Immature natural killer cell (primary cell): Measurements from ENCODE around the gene RAI14. TPM values are rescaled to one million over a fixed set of nuclear protein-coding genes. Genes with fewer than 3 reads are reported as not detected.

ENCODE experiments used
- DNase-seq, 3 donors: peaks; one replicate each; pipeline ENCODE4 v3.0.0; 2022; ENCODE audit warnings: mixed read lengths in 1 of 3
- H3K27ac Mint-ChIP-seq, 6 donors: one replicate each; pipeline ENCODE4 v1.8.0; 2020; ENCODE audit warnings: mixed read lengths in 6 of 6, mild to moderate bottlenecking in 5 of 6, inconsistent platforms in 4 of 6, moderate library complexity in 3 of 6
- H3K27me3 Mint-ChIP-seq, 3 donors: one replicate each; pipeline ENCODE4 v1.8.0; 2020 to 2021; ENCODE audit warnings: low read depth in 3 of 3, mild to moderate bottlenecking in 3 of 3, mixed read lengths in 3 of 3, moderate library complexity in 3 of 3, inconsistent platforms in 1 of 3
- H3K36me3 Mint-ChIP-seq, 3 donors: one replicate each; pipeline ENCODE4 v1.8.0; 2020; ENCODE audit warnings: mixed read lengths in 3 of 3, inconsistent platforms in 2 of 3, mild to moderate bottlenecking in 2 of 3
- H3K4me1 Mint-ChIP-seq, 2 donors: one replicate each; pipeline ENCODE4 v1.8.0; 2020; ENCODE audit warnings: inconsistent platforms in 2 of 2, mild to moderate bottlenecking in 2 of 2, mixed read lengths in 2 of 2, moderate library complexity in 1 of 2
- H3K4me3 Mint-ChIP-seq, 5 donors: one replicate each; pipeline ENCODE4 v1.8.0; 2020; ENCODE audit warnings: mild to moderate bottlenecking in 5 of 5, mixed read lengths in 5 of 5, inconsistent platforms in 3 of 5, moderate library complexity in 3 of 5
- H3K9me3 Mint-ChIP-seq, 6 donors: one replicate each; pipeline ENCODE4 v1.8.0; 2020; ENCODE audit warnings: mild to moderate bottlenecking in 6 of 6, mixed read lengths in 6 of 6, inconsistent platforms in 4 of 6, moderate library complexity in 3 of 6
- polyA plus RNA-seq, 3 donors: library from polyadenylated mRNA; unstranded; fragments of 300-500 nt; fragmentation: Illumina TruSeq; gene quantifications; one replicate each; pipeline ENCODE4 v1.2.3, GENCODE V29; 2021

The RAI14 gene
- polyA plus RNA-seq, 3 donors from 2014 or later = 0.97 to 6.6 TPM; not detected in 1

DNA sequence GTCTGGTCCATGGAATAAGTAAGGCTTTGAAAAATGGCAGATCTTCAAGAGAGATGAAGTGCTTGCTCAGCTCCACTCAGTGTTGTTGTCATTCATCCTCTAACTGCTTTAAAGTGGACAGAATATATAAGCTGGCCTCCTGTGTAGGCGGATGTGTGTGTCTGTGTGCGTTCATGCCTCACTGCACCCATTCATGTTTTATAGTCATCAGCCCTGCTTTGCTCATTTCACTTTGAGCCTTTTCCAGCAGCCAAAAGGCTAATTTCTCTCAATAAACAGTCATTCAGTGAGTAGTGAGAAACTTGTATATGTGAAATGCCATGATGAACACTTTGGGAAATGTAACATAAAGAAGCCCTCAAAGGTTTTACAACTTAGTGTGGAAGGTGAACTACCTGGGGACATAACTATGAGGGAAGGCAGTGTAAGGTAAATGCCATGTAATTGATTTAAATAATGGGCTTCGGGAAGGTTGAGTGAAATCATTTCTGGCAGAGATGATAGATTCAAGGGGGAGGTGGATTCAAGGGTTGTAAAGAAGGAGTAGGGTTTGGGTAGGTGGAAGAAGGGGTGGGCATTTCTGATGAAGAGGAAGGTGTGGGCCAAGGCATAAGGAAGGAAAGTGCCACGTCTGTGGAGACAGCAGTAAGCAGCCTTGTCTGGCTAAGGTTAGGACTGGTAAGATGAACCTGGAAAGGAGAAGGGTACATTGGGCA is 198.5 kb downstream of the RAI14 start:
- Mint-ChIP-seq H3K4me1 (no peaks in the 10 kb centered on the region), H3K27ac (no peak overlapping the region), H3K9me3 (peaks cover 0 to 1% (median 0%) of the 10 kb centered on the region in 6 donors), H3K36me3 (no peaks in the 10 kb centered on the region), H3K4me3 (no peak overlapping the region), H3K27me3 (peaks cover 0 to 6% (median 2%) of the 10 kb centered on the region in 3 donors)
- DNase-seq = no peak

DNA sequence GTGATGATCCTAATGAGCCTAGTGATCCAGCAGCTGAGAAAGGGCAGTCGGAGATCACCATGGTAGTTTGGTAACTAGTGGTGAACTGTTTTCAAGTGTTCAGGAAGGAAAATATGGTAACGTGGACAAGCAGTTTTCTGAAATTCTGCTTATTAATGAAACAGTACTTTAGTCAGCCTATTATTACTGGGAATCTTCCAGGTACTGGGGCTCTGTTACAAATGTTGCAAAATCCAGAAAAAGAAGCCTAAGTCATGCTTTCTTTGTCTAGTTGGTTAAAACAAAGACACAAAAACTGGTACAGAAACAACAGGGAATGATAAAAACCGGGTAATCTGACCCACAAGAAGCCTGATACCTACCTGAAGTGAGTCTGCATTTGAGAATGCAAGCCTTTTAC is 201.0 kb downstream of the RAI14 start:
- peaks cover 0 to 1% (median 0%) of the 10 kb centered on the region in 6 donors for H3K9me3 Mint-ChIP-seq
- H3K27ac Mint-ChIP-seq = no peak overlapping the region
- no peak overlapping the region for H3K4me3 Mint-ChIP-seq
- H3K4me1 Mint-ChIP-seq = no peaks in the 10 kb centered on the region
- DNase-seq = no peak
- peaks cover 2 to 6% (median 2%) of the 10 kb centered on the region in 3 donors for H3K27me3 Mint-ChIP-seq
- no peaks in the 10 kb centered on the region for H3K36me3 Mint-ChIP-seq

DNA sequence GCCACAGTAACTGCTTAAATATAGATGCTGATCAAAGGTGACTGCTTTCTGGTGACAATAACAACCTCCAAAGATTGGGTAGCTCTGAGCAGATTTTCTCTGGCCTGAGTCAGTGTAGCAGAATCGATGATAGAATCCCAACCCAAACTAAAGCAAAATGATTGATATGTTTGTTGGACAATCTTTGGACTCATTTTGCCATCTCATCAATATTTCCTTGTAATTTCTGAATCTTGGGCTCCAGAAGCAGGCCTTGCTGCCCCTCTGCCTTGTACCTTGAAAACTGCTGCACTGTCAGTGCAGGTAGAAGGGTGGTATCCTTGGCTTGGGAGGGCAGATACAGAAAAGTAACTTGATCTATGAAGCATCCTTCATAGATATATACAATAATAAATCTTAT is 201.8 kb downstream of the RAI14 start:
- H3K27ac Mint-ChIP-seq = no peak overlapping the region
- peaks cover 0 to 1% (median 0%) of the 10 kb centered on the region in 6 donors for H3K9me3 Mint-ChIP-seq
- no peak overlapping the region for H3K4me3 Mint-ChIP-seq
- no peaks in the 10 kb centered on the region for H3K36me3 Mint-ChIP-seq
- no peaks in the 10 kb centered on the region for H3K4me1 Mint-ChIP-seq
- H3K27me3 Mint-ChIP-seq = peaks cover 1 to 5% (median 2%) of the 10 kb centered on the region in 3 donors
- no peak for DNase-seq

DNA sequence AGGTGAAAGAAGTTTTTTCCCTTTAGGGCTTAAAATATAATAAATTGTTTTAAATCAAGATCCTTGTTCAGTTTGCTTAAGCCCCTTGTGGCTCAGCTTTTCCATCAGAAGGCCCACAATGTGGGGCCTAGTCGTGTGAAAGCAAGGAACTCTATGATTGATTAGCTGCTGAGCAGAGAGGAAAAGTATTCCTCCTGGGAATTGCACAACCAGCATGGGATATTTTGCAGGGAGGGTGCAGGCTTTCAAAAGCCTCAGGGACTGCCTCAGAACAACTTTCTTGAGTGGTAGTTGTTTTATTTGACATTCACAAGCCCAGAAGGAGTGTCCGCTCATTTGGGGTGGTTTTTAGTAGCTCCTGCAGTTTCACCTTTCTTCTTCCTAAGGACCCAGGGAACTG is 202.7 kb downstream of the RAI14 start:
- no peak overlapping the region for H3K4me3 Mint-ChIP-seq
- H3K27ac Mint-ChIP-seq = no peak overlapping the region
- peaks cover 0 to 2% (median 2%) of the 10 kb centered on the region in 3 donors for H3K27me3 Mint-ChIP-seq
- H3K4me1 Mint-ChIP-seq = no peaks in the 10 kb centered on the region
- H3K36me3 Mint-ChIP-seq = no peaks in the 10 kb centered on the region
- DNase-seq = no peak
- H3K9me3 Mint-ChIP-seq = no peaks in the 10 kb centered on the region

DNA sequence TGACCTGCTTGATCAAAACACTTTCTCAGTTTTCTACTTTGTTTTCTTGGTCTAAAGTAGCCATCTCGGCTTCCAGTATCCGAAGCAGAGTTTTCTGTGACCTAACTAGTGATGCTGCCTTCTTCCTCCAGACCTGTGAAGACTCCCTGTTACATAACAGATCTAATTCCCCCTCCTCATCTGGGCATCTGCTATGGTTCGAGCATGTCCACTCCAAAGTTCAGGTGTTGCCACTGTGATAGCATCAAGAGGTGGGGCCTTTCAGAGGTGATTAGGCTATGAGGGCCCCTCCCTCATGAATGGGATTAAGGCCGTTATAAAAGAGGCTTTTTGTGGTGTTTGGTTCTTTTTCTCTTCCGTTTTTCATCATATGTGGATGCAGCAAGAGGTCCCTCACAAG is 203.1 kb downstream of the RAI14 start:
- Mint-ChIP-seq H3K4me1 (no peaks in the 10 kb centered on the region), H3K4me3 (no peak overlapping the region), H3K27ac (no peak overlapping the region), H3K9me3 (no peaks in the 10 kb centered on the region), H3K27me3 (peaks cover 0 to 2% (median 2%) of the 10 kb centered on the region in 3 donors), H3K36me3 (no peaks in the 10 kb centered on the region)
- no peak for DNase-seq

DNA sequence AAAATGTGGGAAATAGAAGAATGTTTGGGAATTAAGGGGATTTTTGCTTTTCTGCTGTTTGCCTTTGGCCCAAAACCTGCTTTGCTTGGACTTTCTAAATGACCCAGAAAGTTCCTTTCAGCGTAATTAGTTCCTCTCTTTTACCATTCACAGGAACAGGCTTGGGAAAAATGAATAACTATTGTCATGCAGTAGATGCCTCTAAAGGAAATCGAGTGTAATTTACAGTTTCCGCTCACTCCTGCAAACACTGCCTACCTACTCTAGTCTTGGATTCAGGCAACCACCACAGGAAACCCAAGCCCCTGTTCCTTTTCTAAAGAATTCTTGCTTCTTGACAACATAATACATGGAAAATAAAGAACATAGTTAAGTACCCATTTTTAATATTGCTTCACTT is 207.8 kb downstream of the RAI14 start:
- no peak overlapping the region for H3K4me3 Mint-ChIP-seq

DNA sequence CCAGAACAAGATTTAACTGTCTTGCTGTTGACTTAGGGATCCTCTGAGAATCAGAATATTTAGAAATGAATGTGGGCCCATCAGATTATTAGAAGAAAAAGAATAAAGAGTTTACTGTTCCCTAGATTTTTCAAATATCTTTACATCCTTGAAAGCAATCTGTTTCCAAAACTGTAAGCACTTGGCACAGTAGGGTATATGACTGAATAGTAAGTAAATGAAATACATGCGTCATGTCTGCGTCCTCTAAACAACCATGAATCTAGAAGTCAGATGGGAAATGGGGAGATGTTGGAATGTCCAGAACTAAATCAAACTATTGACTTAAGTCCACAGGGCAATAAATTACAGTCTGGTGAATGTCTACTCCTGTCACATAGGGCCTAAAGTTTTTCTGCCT is 209.0 kb downstream of the RAI14 start:
- Mint-ChIP-seq H3K36me3 (no peaks in the 10 kb centered on the region), H3K27ac (no peak overlapping the region), H3K4me3 (no peak overlapping the region), H3K27me3 (peaks cover 0 to 2% (median 0%) of the 10 kb centered on the region in 3 donors), H3K4me1 (no peaks in the 10 kb centered on the region), H3K9me3 (no peaks in the 10 kb centered on the region)
- no peak for DNase-seq

More for the DNA sequence above, 207.8 kb downstream of the RAI14 start:
- H3K9me3 Mint-ChIP-seq = no peaks in the 10 kb centered on the region
- no peak for DNase-seq
- H3K4me1 Mint-ChIP-seq = no peaks in the 10 kb centered on the region
- no peak overlapping the region for H3K27ac Mint-ChIP-seq
- no peaks in the 10 kb centered on the region for H3K36me3 Mint-ChIP-seq
- H3K27me3 Mint-ChIP-seq = peaks cover 0 to 2% (median 0%) of the 10 kb centered on the region in 3 donors

DNA sequence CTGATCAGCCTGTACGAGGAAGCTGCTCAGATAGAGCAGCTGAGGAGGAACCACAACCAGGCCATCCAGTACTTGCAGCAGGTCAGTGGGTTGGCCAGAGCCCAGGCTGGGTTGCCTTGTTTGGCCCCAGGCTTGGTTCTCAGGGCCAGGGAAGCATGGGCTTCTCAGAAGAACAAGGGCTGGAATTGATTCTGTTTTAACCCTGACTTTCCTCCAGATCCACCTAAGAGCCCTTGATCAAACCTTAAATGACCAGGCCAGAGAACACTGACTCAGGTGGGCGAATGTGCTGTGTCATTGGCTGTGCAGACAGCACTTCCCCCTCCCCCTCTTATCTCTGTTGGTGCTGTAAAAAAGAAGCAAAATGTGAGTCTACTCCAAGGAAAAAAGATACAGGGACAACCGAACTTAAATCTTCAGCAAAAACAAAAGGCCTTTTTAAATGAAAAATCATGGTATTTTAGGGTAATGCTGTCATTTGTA is 210.9 kb downstream of the RAI14 start:
- DNase-seq = no peak
- H3K9me3 Mint-ChIP-seq = no peaks in the 10 kb centered on the region
- H3K4me1 Mint-ChIP-seq = no peaks in the 10 kb centered on the region
- no peak overlapping the region for H3K4me3 Mint-ChIP-seq
- no peaks in the 10 kb centered on the region for H3K27me3 Mint-ChIP-seq
- H3K36me3 Mint-ChIP-seq = no peaks in the 10 kb centered on the region
- no peak overlapping the region for H3K27ac Mint-ChIP-seq

DNA sequence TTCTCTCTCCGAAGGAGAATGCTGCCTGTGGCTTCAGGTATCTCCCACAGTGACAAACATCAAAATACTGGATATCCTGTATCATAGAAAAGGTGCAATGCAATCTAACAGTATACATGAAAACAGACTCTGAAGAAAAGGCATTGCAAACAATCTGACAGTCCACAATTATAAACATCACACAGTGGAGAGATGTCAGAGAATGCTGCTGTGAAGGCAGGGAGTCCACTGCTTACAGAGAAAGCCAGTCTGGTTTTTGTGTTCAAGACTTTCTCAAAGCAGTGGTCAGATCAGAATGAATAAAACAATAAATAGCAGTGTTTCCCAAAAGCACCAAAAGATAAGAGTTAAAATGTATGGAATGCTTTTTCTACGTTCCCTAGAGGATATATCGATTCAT is 211.5 kb downstream of the RAI14 start:
- no peaks in the 10 kb centered on the region for H3K4me1 Mint-ChIP-seq
- H3K27ac Mint-ChIP-seq = no peak overlapping the region
- H3K36me3 Mint-ChIP-seq = no peaks in the 10 kb centered on the region
- no peak for DNase-seq
- H3K27me3 Mint-ChIP-seq = no peaks in the 10 kb centered on the region
- H3K4me3 Mint-ChIP-seq = no peak overlapping the region
- no peaks in the 10 kb centered on the region for H3K9me3 Mint-ChIP-seq

DNA sequence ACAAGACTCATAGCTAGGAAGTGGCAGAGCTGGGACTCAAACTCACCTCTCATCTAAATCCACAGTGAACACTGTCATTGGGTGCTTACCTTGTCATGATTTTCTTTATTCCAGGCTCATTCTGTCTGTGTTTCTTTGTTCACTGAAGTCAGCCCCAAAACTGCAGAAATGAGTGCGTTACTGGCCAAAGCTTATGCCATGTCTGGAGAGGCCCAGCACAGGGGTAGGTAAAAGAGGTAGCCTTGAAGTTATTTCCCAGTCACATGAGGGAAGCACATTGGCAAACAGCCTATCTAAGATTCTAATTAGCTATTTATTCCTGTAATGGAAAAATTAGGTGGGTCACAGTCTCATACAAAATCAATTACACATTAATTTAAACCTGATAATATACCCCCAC is 212.7 kb downstream of the RAI14 start:
- no peaks in the 10 kb centered on the region for H3K36me3 Mint-ChIP-seq
- no peaks in the 10 kb centered on the region for H3K9me3 Mint-ChIP-seq
- no peak overlapping the region for H3K4me3 Mint-ChIP-seq
- H3K27ac Mint-ChIP-seq = no peak overlapping the region
- no peak for DNase-seq
- H3K4me1 Mint-ChIP-seq = no peaks in the 10 kb centered on the region
- peaks cover 0 to 4% (median 0%) of the 10 kb centered on the region in 3 donors for H3K27me3 Mint-ChIP-seq

DNA sequence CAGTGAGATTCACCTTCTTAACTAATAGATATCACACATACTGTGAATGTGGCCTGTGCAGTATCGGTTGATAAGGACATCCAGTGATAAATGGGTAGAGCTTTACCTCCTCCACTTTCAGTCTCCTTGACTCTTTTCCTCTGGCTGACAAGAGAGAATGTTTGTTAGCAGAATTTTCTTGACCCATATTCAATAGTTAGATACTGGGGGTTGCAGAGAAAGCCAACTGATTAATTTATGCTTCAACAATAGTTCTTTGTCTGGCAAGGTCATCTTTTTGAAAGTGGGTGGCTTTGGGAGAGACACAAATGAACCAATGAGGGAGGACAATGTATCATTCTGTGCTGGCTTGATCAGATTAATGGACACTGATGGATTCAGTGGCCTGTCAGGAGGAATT is 213.1 kb downstream of the RAI14 start:
- DNase-seq = no peak

DNA sequence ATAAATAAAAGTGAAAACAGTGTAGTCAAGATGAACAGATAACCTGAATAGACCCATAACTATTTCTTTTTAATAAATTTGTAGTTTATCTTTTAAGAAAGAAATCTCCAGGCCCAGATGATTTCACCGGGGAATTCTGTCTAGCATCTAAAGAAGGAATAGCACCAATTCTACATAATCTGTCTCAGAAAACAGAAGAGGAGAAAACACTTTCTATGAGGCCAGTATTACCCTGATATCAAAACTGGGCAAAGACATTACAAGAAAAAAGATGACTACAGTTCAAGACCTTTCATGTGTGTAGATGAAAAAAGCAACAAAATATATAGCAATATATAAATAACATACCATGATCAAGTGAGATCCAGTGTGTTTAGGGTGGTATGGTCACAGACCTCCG is 214.3 kb downstream of the RAI14 start:
- DNase-seq = no peak
- Mint-ChIP-seq H3K36me3 (no peaks in the 10 kb centered on the region), H3K4me3 (no peak overlapping the region), H3K4me1 (no peaks in the 10 kb centered on the region), H3K9me3 (no peaks in the 10 kb centered on the region), H3K27ac (no peak overlapping the region), H3K27me3 (peaks cover 0 to 4% (median 0%) of the 10 kb centered on the region in 3 donors)

More for the DNA sequence above, 213.1 kb downstream of the RAI14 start:
- H3K27ac Mint-ChIP-seq = no peak overlapping the region
- H3K9me3 Mint-ChIP-seq = no peaks in the 10 kb centered on the region
- H3K4me1 Mint-ChIP-seq = no peaks in the 10 kb centered on the region
- no peak overlapping the region for H3K4me3 Mint-ChIP-seq
- peaks cover 0 to 4% (median 0%) of the 10 kb centered on the region in 3 donors for H3K27me3 Mint-ChIP-seq
- no peaks in the 10 kb centered on the region for H3K36me3 Mint-ChIP-seq

DNA sequence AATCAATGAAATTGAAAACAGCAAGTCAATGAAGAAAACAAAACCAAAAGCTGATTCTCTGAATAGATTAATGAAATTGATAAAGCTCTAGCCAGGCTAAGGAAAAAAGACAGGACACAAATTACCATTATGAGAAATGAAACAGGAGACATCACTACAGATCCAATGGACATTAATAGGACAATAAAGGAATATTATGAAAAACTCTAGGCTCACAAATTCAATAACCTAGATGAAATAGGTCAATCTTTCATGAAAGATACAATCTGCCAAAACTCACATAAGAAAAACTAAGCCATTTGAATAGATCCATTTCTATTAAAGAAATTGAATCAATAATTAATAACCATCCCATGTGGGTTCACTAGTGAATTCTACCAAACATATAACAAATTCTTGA is 220.1 kb downstream of the RAI14 start:
- DNase-seq = no peak
- Mint-ChIP-seq H3K27ac (no peak overlapping the region), H3K36me3 (no peaks in the 10 kb centered on the region), H3K27me3 (peaks cover 0 to 10% (median 3%) of the 10 kb centered on the region in 3 donors), H3K4me3 (no peak overlapping the region), H3K4me1 (no peaks in the 10 kb centered on the region), H3K9me3 (peaks cover 0 to 5% (median 0%) of the 10 kb centered on the region in 6 donors)

DNA sequence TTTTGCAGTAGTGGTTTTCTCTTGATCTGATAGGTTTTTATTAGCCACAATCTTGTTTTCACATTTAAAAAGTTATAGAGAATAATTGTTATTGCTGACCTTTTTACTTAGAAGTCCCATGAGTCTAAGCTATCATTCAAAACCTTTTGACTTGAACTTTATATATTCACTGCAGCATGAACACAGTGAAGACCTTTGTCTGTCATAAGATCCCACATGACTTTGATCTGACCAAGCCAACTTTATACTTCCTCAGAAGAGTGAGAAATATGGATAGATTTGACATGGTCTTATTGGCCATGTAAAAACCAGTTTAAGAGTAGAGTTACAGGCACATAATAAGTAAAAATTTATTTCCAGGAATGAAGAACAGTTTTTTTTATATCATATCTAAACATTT is 225.1 kb downstream of the RAI14 start:
- Mint-ChIP-seq H3K36me3 (no peaks in the 10 kb centered on the region), H3K9me3 (peaks cover 0 to 2% (median 0%) of the 10 kb centered on the region in 6 donors), H3K4me3 (no peak overlapping the region), H3K27me3 (peaks cover 0 to 23% (median 6%) of the 10 kb centered on the region in 3 donors), H3K27ac (no peak overlapping the region), H3K4me1 (no peaks in the 10 kb centered on the region)
- no peak for DNase-seq
